ENCODE measurements around the gene CCT6A. TPM values are rescaled to one million over a fixed set of nuclear protein-coding genes. Genes with fewer than 3 reads are reported as not detected.
"Not testable (repeated sequence)": the region's sequence is repeated elsewhere in the genome, so short reads cannot be mapped to it uniquely, and the experiment has no call there.

The CCT6A gene
- polyA plus RNA-seq, 3 donors: 206 to 245 (median 233) TPM

DNA sequence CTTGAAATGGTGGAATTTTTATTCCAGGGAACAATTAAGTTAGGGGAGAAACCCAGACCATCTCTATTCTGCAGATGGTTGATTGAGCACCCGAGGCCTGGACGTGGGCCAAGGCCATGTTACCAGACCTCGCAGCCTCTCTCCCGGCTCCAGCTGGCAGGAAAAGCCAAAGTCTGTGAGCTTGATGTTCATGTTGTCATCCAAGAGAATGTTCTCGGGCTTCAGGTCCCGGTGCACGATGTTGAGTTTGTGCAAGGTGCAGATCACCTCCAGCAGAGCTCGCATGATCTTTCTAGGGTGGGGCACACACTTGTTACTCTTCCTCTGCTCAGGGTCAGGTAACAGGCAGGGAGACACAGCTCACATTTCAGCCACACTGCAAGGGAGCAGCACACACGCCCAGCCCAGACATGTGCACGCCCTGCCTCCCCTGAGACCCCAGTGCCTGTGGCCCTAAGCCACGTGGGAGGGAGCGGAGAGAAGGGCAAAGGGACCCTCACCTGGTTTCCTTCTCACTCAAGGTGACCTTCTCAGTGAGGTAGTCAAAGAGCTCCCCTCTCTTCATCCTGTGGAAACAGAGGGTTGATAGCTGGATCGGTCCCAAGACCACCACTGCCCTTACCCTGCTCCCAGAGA is 31.7 kb downstream of the CCT6A start:
- no peak for DNase-seq (ENCODE audit: extremely low read depth in 1 of 11, low read depth in 9 of 11, low spot score in 4 of 11)

- DNase-seq (ENCODE audit: extremely low read depth in 1 of 11, low read depth in 9 of 11, low spot score in 4 of 11): no peak
Measured at GRCh38 chr7:56086761-56087160, 35.2 kb downstream of the CCT6A start.

DNA sequence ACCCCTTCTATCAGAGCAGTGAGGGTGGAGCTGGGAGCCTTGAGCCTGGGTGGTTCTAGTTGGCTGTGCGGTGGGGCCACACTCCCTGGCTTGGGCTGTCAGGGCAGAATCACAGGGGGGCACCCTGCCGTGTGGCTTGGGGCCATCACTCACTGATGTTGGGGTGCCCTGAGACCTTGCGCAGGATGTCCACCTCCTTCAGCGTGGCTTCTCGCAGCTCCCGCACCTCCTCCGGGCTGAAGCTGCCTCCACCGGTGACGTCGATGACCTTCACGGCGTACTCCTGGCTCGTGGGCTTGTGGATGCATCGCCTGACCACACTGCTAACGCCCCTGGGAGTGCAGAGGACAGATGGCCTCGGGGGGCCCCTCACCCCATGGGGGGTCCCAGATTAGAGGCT is 35.9 kb downstream of the CCT6A start:
- no peak for DNase-seq (ENCODE audit: extremely low read depth in 1 of 11, low read depth in 9 of 11, low spot score in 4 of 11)

- no peak for DNase-seq (ENCODE audit: extremely low read depth in 1 of 11, low read depth in 9 of 11, low spot score in 4 of 11)
Measured at GRCh38 chr7:56091591-56091990, 40.0 kb downstream of the CCT6A start.

- DNase-seq (ENCODE audit: extremely low read depth in 1 of 11, low read depth in 9 of 11, low spot score in 4 of 11): not testable (repeated sequence)
Measured at GRCh38 chr7:56092388-56092787, 40.8 kb downstream of the CCT6A start.

DNA sequence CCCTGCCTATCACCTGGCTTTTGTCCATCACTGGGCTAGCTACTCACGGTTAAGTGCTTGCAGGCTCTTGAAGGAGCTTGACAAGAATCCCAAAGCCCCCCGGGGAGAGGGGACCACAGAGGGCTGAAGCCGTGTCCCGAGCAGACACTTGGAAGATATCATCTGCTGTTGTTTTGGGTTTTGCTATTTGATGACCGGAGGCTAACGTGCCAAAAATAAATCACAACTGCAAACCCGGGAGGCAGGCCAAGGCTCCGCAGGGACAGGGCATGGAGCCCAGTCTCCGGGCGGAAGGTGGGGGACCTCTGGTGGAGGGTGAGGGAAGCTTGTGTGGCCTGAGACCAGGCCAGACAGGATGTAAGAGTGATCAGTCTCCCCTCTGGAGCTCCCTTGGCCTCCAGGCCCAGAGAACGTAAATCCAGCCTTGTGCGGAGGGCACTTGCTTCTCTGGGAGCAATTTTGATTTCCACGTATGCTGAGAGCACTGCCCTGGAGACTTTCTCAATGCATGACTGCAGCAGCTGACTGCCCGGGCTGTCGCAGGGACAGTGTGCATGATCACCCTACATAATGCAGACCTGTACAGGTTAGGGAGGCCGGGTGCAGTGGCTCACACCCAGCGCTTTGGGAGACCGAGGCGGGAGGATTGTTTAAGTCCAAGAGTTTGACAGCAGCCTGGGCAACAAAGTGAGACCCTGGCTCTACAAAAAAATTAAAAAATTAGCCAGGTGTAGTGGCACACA is 41.4 kb downstream of the CCT6A start, which contains the start of gene PHKG1:
PHKG1 (minus strand) TSS at position 164 of the 743 bp plus-strand sequence. CDS start 4,011 bp downstream, outside the sequence.
- peak in 1 of 11 donors; percentile 31 for DNase-seq (ENCODE audit: extremely low read depth in 1 of 11, low read depth in 9 of 11, low spot score in 4 of 11)

DNA sequence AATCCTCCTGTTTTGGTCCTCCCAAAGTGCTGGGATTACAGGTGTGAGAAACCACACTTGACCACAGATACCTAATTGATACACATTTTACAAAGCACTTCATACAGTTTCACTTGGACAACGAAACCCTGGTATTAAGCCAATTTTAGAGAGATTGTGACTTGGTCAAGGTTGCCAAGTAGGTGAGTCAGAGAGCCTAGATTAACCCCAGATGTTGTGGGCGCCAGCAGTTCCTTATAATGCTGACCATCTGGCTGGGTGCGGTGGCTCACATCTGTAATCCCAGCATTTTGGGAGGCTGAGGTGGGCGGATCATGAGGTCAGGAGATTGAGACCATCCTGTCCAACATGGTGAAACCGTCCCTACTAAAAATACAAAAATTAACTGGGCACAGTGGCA is 46.1 kb downstream of the CCT6A start:
- no peak for DNase-seq (ENCODE audit: extremely low read depth in 1 of 11, low read depth in 9 of 11, low spot score in 4 of 11)

- DNase-seq (ENCODE audit: extremely low read depth in 1 of 11, low read depth in 9 of 11, low spot score in 4 of 11): not testable (repeated sequence)
Measured at GRCh38 chr7:56098187-56099008, 46.8 kb downstream of the CCT6A start.

DNA sequence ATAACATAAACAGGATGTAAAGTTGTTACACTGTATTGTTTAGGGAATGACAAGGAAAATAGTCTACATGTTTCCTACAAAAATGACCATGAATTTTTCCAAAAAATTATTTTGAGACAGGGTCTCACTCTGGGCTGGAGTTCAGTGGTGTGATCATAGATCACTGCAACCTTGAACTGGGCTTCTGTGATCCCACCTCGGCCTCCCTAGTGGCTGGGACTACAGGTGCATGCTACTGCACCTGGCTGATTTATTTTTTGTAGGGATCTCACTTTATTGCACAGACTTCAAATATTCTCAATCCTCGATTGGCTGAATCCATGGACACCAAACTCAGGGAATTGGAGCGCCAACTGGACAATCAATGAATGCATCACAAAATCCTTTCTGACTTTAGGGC is 48.1 kb downstream of the CCT6A start:
- no peak for DNase-seq (ENCODE audit: extremely low read depth in 1 of 11, low read depth in 9 of 11, low spot score in 4 of 11)

DNA sequence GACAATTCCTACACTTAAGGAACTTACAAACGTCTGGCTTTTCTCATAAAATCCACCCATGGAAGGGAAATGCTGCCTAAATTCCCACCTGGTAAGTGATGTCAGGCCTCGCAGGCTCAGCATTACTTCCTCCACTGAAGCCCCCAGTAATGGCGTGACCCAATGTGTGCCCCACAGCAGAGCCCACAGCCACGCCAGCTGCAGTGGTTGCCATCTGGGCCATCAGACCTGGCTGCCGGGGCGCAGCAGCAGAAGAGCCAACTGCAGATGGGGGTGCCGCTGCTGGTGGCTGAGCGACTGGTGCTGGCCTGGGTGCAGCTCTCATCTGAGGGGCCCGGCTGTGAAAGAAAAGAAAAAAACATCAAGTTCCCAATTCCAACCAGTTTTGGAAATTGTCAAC is 52.6 kb downstream of the CCT6A start:
- DNase-seq (ENCODE audit: extremely low read depth in 1 of 11, low read depth in 9 of 11, low spot score in 4 of 11): not testable (repeated sequence)

DNA sequence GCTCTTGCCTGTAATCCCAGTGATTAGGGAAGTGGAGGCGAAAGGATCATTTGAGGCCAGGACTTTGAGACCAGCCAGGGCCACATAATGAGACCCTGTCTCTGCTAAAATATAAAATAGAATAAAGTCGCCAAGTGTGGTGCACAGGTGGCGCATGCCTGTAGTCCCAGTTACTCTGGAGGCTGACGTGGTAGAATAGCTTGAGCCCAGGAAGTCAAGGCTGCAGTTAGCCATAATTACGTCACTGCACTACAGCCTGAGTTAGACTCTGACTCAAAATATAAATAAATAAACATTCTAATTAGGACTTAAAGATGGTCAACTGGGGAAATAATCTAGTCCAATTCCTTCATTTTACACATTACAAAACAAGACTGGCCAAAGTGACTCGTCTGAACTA is 53.9 kb downstream of the CCT6A start:
- peak in 2 of 11 donors; percentile 25 to 34 for DNase-seq (ENCODE audit: extremely low read depth in 1 of 11, low read depth in 9 of 11, low spot score in 4 of 11)

- DNase-seq (ENCODE audit: extremely low read depth in 1 of 11, low read depth in 9 of 11, low spot score in 4 of 11): peak; percentile 90 to 99 (median 96)
Measured at GRCh38 chr7:56106108-56107073, 54.8 kb downstream of the CCT6A start, which contains the start of gene CHCHD2. CHCHD2 (minus strand) TSS chr7:56106476; CDS start chr7:56106413, 63 bp downstream.

GRCh38 chr7:56107954-56108258 is 56.3 kb downstream of the CCT6A start:
- DNase-seq (ENCODE audit: extremely low read depth in 1 of 11, low read depth in 9 of 11, low spot score in 4 of 11): no peak

DNA sequence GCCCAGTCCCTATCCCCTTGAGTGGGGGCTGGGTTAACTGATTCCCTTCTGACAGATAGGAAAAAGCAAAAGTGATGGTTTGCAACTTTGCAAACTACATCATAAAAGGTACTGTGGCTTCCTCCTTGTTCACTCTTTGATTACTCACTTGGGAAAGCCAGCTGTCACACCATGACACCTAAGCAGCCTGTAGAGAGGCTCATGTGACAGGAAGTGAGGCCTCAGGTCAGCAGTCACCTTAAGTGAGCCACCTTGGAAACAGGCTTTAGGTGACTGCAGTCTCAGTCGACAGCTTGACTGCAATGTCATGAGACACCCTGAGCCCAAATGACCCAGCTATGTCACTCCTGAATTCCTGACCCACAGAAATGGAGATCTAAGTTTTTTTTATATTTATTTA is 59.0 kb downstream of the CCT6A start:
- DNase-seq (ENCODE audit: extremely low read depth in 1 of 11, low read depth in 9 of 11, low spot score in 4 of 11): no peak

DNA sequence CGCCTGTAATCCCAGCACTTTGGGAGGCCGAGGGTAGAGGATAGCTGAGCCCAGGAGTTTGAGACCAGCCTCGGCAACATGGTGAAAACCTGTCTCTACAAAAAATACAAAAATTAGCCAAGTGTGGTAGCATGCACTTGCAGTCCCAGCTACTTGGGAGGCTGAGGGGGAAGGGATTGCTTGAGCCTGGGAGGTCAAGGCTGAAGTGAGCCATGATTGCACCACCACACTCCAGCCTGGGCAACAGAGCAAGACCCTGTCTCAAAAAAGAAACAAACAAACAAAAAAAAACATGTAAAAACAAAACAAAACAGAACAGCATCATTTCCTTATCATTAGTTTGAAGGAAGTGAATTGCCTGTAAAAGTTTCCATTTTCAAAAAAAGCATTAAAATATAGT is 60.7 kb downstream of the CCT6A start:
- not testable (repeated sequence) for DNase-seq (ENCODE audit: extremely low read depth in 1 of 11, low read depth in 9 of 11, low spot score in 4 of 11)
